Memory B cell (primary cell): ENCODE measurements around the gene SYNE4.
A peak's percentile ranks its signal among the peaks of the same experiment; 100 is the strongest.

Experiments used
- ATAC-seq: fragments of 150-1000 bp; cut with Tn5 transposase; 2 replicates; pipeline ENCODE4 v1.10.0; 2021; ENCODE audit warnings: low read depth, mild to moderate bottlenecking, moderate library complexity
- DNase-seq, 2 donors: peaks; one replicate each; pipeline ENCODE4 v3.0.0; 2022; ENCODE audit warnings: low spot score in 2 of 2
- H3K27ac Mint-ChIP-seq: one replicate; pipeline ENCODE4 v1.8.0; 2022; ENCODE audit warnings: mild to moderate bottlenecking, moderate library complexity, mixed read lengths
- H3K27me3 Mint-ChIP-seq: one replicate; pipeline ENCODE4 v1.8.0; 2022; ENCODE audit warnings: mixed read lengths
- H3K36me3 Mint-ChIP-seq: one replicate; pipeline ENCODE4 v1.8.0; 2022; ENCODE audit warnings: mild to moderate bottlenecking, mixed read lengths
- H3K4me1 Mint-ChIP-seq: one replicate; pipeline ENCODE4 v1.8.0; 2022; ENCODE audit warnings: mixed read lengths
- H3K4me3 Mint-ChIP-seq: one replicate; pipeline ENCODE4 v1.8.0; 2022; ENCODE audit warnings: mild to moderate bottlenecking, moderate library complexity, mixed read lengths
- H3K9me3 Mint-ChIP-seq: one replicate; pipeline ENCODE4 v1.8.0; 2022; ENCODE audit warnings: mixed read lengths

The SYNE4 gene

DNA sequence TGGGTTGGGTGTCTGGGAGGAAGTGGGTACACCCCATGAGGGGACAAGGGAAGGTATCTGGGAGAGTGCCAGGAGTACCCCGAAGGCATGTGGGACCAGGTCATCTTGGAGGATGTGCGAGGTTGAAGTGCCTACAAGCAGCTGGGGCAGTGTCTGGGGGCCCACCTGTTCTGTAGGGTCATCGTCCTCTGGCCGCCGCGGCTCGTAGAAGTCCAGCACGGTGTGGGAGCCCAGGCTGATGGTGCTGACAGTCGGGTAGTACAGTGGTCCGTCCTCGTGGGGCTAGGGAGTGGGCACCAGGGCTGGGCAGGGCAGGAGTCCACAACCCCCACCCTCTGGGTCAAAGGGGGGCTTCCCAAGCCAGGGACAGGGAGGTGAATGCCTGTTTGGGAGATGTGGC is 1.8 kb upstream of the SYNE4 start:
- H3K4me3 Mint-ChIP-seq, result no peak overlapping the region
- H3K4me1 Mint-ChIP-seq, result peaks cover 25% of the 10 kb centered on the region
- ATAC-seq (no peak), DNase-seq (no peak)
- no peaks in the 10 kb centered on the region for H3K9me3 Mint-ChIP-seq
- peaks cover 9% of the 10 kb centered on the region for H3K36me3 Mint-ChIP-seq
- peak overlapping the region; percentile 65 for H3K27ac Mint-ChIP-seq
- H3K27me3 Mint-ChIP-seq, result no peaks in the 10 kb centered on the region

DNA sequence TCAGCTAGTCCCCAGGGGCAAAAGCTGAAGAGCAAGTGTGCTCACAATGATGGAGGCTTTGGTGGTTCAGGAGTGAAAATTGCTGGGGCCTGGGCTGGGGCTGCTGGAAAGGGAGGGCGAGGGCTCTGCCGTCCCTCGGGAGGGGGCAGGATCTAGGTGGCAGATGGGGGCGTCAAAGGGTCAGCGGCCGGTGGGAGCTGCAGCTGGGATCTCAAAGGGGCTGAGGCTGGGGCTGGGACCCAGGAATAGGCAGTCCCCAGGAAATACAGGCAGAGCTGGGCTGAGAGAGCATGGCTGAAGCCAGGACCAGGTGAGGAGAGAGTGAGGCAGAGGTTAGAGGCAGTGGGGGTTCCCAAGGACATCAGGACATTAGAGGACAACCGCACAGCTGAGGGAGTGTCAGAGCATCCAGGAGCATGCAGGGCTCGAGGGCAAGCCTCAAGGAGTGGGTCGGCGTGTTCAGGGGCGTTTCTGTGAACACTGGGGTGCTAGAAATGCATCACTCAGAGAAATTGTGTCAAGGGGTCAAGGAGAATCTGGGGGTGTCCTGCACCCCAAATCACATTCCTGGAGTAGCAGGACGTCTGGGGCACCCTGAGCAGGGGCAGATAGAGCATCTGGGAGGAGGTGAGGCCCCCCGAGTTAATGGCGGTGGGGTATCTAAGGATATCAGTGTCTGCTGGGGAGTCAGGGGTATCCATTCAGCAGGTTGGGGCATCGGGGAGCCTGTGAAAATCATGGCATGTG is 1.2 kb upstream of the SYNE4 start:
- peaks cover 27% of the 10 kb centered on the region for H3K4me1 Mint-ChIP-seq
- no peak for DNase-seq
- no peaks in the 10 kb centered on the region for H3K9me3 Mint-ChIP-seq
- H3K4me3 Mint-ChIP-seq, result peak overlapping the region; percentile 72
- H3K27ac Mint-ChIP-seq, result peak overlapping the region; percentile 65
- ATAC-seq, result no peak
- H3K36me3 Mint-ChIP-seq, result peaks cover 9% of the 10 kb centered on the region
- H3K27me3 Mint-ChIP-seq, result no peaks in the 10 kb centered on the region

DNA sequence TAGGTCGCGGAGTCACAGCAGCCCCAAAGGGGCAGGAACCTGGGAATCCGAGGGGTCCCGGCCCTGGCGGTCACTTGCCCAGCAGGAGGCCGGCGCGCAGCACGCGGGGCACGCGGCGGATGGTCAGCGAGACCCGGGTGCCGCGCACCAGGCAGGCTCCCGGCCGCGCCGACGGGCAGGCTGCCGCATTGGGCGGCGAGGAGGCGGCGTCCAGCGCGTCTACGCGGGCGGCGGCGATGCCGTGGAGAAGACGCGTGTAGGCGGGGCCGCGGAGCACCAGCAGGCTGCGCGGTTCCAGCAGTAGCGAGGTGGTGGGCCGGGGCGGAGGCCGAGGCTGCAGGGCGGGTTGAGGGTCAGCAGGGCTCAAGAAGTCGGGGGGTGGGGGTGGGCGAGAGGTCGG is 607 bp upstream of the SYNE4 start:
- peak overlapping the region; percentile 72 for H3K4me3 Mint-ChIP-seq
- H3K27me3 Mint-ChIP-seq, result no peaks in the 10 kb centered on the region
- H3K9me3 Mint-ChIP-seq, result no peaks in the 10 kb centered on the region
- H3K4me1 Mint-ChIP-seq, result peaks cover 23% of the 10 kb centered on the region
- H3K36me3 Mint-ChIP-seq, result peaks cover 9% of the 10 kb centered on the region
- DNase-seq, result no peak
- ATAC-seq, result peak; percentile 12
- peak overlapping the region; percentile 65 for H3K27ac Mint-ChIP-seq

DNA sequence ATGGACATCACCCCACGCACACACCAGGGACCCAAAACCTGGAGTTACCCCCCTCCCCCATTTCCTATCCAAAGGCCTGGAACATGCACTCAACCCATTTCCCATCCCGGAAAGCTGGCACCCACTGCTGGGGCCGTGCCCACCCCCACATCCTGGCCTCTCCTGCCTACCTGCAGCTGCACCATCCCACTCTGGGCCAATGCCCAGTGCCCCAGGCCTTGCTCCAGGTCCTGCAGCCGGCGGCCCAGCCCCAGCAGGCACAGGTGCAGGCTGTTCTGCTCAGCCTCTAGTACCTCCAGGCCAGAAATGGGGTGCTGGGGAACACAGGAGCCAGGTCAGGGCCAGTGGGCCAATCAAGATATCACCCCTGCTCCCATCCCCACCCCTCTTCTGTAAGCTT is 1.7 kb downstream of the SYNE4 start:
- Mint-ChIP-seq H3K27ac (no peak overlapping the region), H3K36me3 (peaks cover 11% of the 10 kb centered on the region), H3K27me3 (no peaks in the 10 kb centered on the region), H3K4me1 (peaks cover 12% of the 10 kb centered on the region), H3K9me3 (no peaks in the 10 kb centered on the region), H3K4me3 (no peak overlapping the region)
- no peak for ATAC-seq
- DNase-seq, result no peak

DNA sequence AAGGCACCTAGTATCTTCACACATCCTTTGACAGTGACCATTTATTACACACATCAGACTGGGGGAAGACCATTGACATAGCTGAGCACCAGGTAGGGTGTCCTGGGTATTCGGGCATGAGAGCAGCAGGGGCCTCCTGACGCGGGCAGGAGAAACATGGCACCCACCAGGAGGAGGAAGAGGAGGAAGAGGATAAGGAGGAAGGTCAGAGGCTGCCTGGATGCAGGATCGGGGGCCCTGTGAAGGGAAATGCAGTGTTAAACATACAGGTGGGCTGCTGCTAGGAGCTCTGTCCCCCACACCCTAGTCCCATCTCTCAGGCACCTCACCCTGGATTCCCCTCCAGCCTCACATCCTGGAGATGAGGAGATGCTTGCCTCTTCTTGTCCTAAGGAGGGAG is 5.3 kb downstream of the SYNE4 start:
- no peak for DNase-seq
- Mint-ChIP-seq H3K36me3 (peaks cover 5% of the 10 kb centered on the region), H3K4me1 (peaks cover 9% of the 10 kb centered on the region), H3K4me3 (no peak overlapping the region), H3K9me3 (no peaks in the 10 kb centered on the region), H3K27me3 (no peaks in the 10 kb centered on the region), H3K27ac (no peak overlapping the region)
- ATAC-seq, result no peak

DNA sequence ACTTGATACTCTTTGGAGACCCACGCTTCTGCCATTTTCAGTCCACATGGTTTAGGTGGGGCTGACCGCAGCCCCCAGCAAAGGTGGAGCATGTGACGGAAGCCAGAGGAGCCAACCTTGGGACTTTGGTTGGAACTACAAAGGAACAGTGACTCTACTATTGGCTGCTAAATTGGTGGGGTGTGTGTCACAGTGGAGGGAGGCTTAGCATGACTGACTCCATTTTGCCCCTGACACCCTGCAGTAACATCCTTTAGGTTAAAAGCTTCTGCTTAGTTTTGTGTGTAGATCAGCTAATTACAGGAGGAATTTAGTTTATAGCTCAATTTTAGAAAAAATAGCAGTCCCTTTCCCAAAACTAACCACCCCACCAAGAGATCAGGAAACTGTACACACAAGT is 7.0 kb downstream of the SYNE4 start:
- DNase-seq (no peak), ATAC-seq (no peak)
- H3K4me3 Mint-ChIP-seq, result no peak overlapping the region
- peaks cover 7% of the 10 kb centered on the region for H3K36me3 Mint-ChIP-seq
- H3K4me1 Mint-ChIP-seq, result peaks cover 16% of the 10 kb centered on the region
- H3K9me3 Mint-ChIP-seq, result no peaks in the 10 kb centered on the region
- no peak overlapping the region for H3K27ac Mint-ChIP-seq
- no peaks in the 10 kb centered on the region for H3K27me3 Mint-ChIP-seq

DNA sequence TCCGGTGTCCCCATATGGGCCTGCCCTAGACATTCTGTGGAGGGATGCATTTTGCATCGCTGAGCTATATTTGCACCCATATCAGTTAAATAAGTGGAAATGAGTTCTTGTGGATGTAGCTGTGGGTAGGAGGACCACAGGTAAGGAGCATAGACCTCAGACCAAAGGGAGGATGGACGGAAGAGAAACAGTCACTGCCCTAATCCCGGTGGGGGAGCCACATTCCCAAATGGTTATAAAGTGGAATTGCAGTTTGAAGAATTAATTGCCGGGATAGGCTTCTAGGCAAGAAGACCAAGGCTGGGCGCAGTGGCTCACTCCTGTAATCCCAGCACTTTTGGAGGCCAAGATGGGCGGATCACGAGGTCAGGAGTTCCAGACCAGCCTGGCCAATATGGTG is 11.8 kb downstream of the SYNE4 start:
- Mint-ChIP-seq H3K4me1 (peaks cover 27% of the 10 kb centered on the region), H3K27me3 (no peaks in the 10 kb centered on the region), H3K27ac (peak overlapping the region; percentile 35), H3K36me3 (peaks cover 6% of the 10 kb centered on the region), H3K4me3 (peak overlapping the region; percentile 92), H3K9me3 (no peaks in the 10 kb centered on the region)
- ATAC-seq (no peak), DNase-seq (no peak)

DNA sequence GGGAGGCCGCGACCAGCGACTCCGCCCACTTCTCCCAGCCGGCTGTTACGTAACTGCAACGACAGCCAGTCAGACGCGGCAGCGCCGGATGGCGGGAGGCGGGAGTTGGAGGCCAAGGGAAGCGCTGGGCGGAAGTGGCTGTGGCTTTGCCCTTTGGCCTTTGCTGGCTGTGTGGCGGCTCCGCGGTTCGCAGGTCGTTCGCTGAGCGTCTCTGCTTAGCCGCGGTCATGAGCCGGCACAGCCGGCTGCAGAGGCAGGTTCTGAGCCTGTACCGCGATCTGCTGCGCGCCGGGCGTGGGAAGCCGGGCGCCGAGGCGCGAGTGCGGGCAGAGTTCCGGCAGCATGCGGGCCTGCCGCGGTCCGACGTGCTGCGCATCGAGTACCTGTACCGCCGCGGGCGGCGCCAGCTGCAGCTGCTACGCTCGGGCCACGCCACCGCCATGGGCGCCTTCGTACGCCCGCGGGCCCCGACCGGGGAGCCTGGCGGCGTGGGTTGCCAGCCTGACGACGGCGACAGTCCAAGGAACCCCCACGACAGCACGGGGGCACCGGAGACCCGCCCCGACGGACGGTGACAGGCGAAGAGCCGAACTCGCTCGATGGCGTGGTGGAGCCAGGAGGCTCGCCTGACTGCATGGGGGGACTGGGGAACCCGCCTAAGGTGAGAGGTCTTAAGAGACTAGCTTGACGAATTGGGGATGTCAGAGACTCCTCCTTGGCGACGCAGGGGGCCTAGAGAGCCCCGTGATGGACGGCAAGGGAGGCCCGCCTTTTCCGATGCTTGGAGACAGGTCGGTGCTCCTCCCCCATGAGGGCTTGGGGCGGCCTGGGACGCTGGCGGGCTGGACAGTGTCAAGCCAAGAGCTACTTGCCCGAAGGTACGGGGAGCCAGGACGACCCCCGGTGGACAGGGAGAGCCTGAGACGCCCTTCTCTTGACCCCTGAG is 13.3 kb downstream of the SYNE4 start, which contains the start of gene SDHAF1:
Gene SDHAF1 (plus strand): TSS at position 141 of the 946 bp plus-strand sequence. CDS start 87 bp downstream, at position 228.
- ATAC-seq (peak; percentile 90), DNase-seq (peak; percentile 82 to 83)
- Mint-ChIP-seq H3K4me1 (peaks cover 24% of the 10 kb centered on the region), H3K4me3 (peak within 1 kb of the TSS; percentile 92), H3K27me3 (no peaks in the 10 kb centered on the region), H3K36me3 (peaks cover 2% of the 10 kb centered on the region), H3K9me3 (no peaks in the 10 kb centered on the region), H3K27ac (peak within 1 kb of the TSS; percentile 90)

DNA sequence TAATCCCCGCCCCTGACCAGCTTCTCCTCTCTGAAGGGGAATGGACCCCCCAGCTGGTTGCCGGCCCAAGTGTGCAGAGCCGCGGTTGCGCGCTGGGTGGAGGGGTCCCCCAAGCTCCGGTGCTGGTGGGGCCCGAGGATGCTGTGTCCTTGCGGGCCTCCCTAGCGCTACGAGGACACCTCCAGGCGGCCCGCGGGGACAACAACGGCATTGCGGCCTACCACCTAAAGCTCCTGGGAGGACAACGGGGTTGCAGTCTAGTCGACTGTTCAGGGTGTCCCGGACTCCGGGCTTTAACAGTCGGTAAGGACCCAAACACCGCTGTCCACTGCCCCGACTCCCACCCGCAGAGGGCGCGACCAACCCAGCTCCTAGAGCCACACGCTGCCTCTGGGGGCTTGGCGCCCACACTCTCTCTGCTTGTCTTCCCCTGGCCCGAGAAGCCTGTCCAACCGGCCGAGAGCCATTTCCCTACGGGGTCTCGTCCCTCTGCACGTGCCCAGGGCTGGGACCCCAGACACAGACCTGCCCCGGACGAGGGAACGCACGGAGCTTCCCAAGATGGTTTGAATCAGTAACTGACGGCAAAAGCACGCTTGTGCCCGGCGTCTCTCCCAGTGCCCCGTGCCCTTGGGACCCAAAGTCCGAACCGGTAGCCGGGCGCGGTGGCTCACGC is 14.6 kb downstream of the SYNE4 start:
- peaks cover 20% of the 10 kb centered on the region for H3K4me1 Mint-ChIP-seq
- DNase-seq (no peak), ATAC-seq (no peak)
- H3K4me3 Mint-ChIP-seq, result peak overlapping the region; percentile 73
- no peaks in the 10 kb centered on the region for H3K9me3 Mint-ChIP-seq
- H3K27ac Mint-ChIP-seq, result peak overlapping the region; percentile 90
- no peaks in the 10 kb centered on the region for H3K27me3 Mint-ChIP-seq
- peaks cover 2% of the 10 kb centered on the region for H3K36me3 Mint-ChIP-seq

DNA sequence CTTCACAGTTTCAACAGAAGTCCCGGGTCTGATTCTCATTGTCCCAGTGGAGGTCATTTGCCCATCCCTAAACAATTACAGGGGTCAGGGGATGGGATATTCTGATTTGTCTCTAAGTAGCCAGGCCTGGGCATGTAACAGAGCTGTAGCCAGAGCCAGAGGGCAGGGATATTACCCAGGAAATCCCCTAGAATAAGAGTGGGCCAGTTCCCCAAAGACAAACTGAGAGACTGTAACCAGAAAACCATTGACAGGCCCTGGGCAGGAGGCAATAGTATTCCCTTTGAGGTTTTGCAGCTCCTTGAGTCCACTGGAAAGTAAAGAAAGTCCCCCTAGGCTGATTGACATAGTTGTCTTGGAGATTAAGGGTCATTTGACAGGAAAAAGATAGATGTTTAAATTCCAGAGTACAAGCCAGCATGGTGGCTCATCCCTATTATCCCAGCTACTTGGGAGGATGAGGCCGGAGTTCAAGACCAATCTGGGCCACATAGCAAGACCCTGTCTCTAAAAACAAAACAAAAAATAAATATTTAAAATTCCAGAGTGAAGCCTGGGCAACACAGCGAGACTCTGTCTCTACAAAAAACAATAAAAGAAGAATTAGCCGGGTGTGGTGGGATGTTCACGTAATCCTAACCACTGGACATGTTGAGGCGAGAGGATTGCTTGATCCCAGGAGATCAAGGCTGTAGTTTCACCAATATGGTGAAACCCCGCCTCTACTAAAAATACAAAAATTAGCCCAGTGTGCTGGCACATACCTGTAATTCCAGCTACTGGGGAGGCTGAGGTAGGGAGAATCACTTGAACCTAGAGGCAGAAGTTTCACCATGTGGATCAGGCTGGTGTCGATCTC is 15.5 kb downstream of the SYNE4 start:
- H3K4me1 Mint-ChIP-seq, result peaks cover 20% of the 10 kb centered on the region
- H3K9me3 Mint-ChIP-seq, result no peaks in the 10 kb centered on the region
- H3K36me3 Mint-ChIP-seq, result peaks cover 2% of the 10 kb centered on the region
- DNase-seq (no peak), ATAC-seq (no peak)
- H3K4me3 Mint-ChIP-seq, result no peak overlapping the region
- no peaks in the 10 kb centered on the region for H3K27me3 Mint-ChIP-seq
- no peak overlapping the region for H3K27ac Mint-ChIP-seq

DNA sequence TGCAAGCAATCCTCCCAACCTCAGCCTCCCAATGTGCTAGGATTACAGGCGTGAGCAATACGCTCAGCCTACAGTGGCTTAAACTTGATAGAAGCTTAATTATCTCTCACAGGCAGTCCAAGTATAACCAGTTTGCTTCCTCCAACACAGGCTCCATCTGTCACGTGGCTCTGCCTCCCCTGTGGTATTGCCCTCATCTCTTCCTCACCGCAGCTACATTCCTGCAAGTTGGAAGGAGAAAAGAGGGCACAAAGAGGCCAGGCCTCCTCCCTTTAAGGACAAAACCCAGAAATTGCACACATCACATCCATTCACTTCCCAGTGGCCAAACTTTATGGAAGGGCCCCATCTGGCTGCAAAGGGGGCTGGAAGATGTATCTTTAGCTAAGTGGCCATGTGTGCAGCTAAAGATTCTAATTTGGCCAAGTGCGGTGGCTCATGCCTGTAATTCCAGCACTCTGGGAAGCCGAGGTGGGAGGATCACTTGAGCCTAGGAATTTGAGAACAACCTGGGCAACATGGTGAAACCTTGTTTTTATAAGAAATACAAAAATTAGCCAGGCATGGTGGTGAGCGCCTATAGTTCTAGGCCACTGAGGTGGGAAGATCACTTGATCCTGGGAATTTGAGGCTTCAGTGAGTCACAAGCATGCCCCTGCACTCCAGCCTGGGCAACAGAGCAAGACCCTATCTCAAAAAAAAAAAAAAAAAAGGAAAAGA is 16.7 kb downstream of the SYNE4 start:
- H3K4me1 Mint-ChIP-seq, result peaks cover 17% of the 10 kb centered on the region
- no peaks in the 10 kb centered on the region for H3K9me3 Mint-ChIP-seq
- no peak overlapping the region for H3K4me3 Mint-ChIP-seq
- ATAC-seq, result no peak
- no peak overlapping the region for H3K27ac Mint-ChIP-seq
- H3K27me3 Mint-ChIP-seq, result no peaks in the 10 kb centered on the region
- DNase-seq, result no peak
- H3K36me3 Mint-ChIP-seq, result no peaks in the 10 kb centered on the region

DNA sequence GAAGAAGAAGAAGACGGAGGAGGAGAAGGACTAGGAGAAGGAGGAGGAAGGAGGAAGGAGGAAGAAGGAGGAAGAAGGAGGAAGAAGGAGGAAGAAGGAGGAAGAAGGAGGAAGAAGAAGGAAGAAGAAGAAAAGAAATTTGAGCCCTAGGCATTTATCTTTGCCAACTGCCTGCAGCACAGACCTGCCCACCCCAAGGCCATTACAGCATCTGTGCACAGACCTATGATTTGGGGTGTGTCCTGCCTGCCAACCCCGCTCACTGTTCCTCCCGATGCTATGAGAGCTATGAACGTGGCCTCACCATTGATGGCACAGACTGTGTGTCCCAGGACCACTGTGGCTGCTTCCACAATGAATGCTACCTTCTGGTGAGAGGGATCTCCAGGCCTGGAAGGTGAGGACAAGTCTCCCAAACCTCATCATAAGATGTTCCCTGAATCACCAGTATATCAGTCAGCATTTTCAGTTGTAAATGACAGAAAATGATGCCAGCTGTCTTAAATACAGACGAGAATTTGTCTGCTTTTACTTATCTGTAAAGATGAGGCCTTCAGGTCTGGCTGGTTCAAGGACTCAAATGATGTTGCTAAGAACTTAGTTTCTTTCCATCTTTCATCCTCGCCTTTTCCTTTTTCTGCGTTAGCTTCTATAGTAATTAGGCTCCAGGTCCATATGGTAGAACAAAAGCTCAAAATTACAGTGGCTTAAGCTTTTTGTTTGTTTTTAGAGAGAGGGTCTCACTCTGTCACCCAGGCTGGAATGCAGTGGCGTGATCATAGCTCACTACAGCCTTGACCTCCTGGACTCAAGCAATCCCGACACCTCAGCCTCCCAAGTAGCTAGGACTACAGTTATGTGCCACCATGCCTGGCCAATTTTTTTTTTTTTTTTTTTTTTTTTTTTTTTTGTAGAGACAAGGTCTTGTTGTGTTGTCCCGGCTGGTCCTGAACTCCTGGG is 17.6 kb downstream of the SYNE4 start:
- Mint-ChIP-seq H3K36me3 (no peaks in the 10 kb centered on the region), H3K27me3 (no peaks in the 10 kb centered on the region), H3K27ac (no peak overlapping the region), H3K9me3 (no peaks in the 10 kb centered on the region), H3K4me3 (no peak overlapping the region), H3K4me1 (peaks cover 13% of the 10 kb centered on the region)
- DNase-seq, result no peak
- no peak for ATAC-seq
